GM23248 (cell line): ENCODE data around the gene LMF1.

ENCODE experiments used
- EZH2 ChIP-seq: fragments of 200-600 bp; sonication (generic); IDR thresholded peaks from 2 replicates; pipeline ENCODE4 v1.6.1; 2018; ENCODE audit warnings: antibody characterized with exemption, mild to moderate bottlenecking; ENCODE audit not compliant: insufficient read depth, poor library complexity, severe bottlenecking
- EZH2phosphoT487 ChIP-seq: fragments of 200-600 bp; sonication (generic); IDR thresholded peaks from 2 replicates; pipeline ENCODE4 v1.6.1; 2018; ENCODE audit warnings: antibody characterized with exemption, moderate library complexity, mild to moderate bottlenecking, low read depth; ENCODE audit not compliant: insufficient read depth

DNA sequence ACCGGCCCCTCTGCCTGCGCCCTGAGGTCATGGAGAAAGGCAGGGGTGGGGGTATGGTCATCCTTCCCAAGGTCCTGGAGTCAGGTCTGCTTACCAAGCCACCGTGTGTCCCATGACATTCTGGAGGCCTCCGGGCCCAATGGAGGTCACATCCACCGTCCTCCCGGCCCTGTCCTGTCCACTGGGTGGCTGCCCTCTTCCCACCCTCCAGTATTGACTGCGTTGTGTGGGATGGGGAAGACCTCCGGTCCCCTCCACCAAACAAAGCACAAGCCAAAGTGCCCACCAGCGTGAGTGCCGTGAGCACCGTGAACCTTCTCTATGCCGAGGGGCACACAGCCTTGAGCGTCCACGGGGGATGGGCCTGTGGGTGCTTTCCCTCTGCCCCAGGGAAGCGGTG, 37.2 kb downstream of the LMF1 start:
- TF ChIP-seq EZH2phosphoT487 (no peak), EZH2 (no peak)
